DND-41 (cell line): ENCODE data around the gene SOX6.

Source experiments
- ATAC-seq: fragments of 200-7000 bp; cut with Tn5 transposase; 3 replicates; pipeline ENCODE4 v1.9.1; 2021; ENCODE audit warnings: low read depth; ENCODE audit not compliant: insufficient read depth
- DNase-seq: peaks from one replicate; pipeline ENCODE4 v3.0.0-alpha.2; 2020
- H2AFZ ChIP-seq: 2 replicates; pipeline ENCODE4 v1.6.0; 2012; ENCODE audit warnings: low read depth, low read length
- H3K27ac ChIP-seq: 2 replicates; pipeline ENCODE4 v1.5.1; 2012; ENCODE audit warnings: low read length, inconsistent platforms
- H3K27me3 ChIP-seq: fragments of 200-600 bp; sonication (generic); 2 replicates; pipeline ENCODE4 v1.6.0; 2012; ENCODE audit warnings: low read length, mild to moderate bottlenecking, inconsistent platforms; ENCODE audit not compliant: insufficient read depth, poor library complexity
- H3K36me3 ChIP-seq: 2 replicates; pipeline ENCODE4 v1.5.1; 2012; ENCODE audit warnings: low read length, inconsistent platforms; ENCODE audit not compliant: insufficient read depth
- H3K4me1 ChIP-seq: 2 replicates; pipeline ENCODE4 v1.5.1; 2012; ENCODE audit warnings: mild to moderate bottlenecking, low read length; ENCODE audit not compliant: insufficient read depth
- H3K4me2 ChIP-seq: 2 replicates; pipeline ENCODE4 v1.6.0; 2012; ENCODE audit warnings: mild to moderate bottlenecking, moderate library complexity, low read length, inconsistent platforms; ENCODE audit not compliant: insufficient read depth
- H3K4me3 ChIP-seq, 2 experiments: fragments of 200-600 bp in 1 of 2; shearing (Covaris generic) in 1 of 2; 2 replicates each; pipeline ENCODE4 v1.5.1; 2012 to 2016; ENCODE audit warnings: inconsistent platforms in 2 of 2, low read length in 2 of 2, mild to moderate bottlenecking in 2 of 2, low read depth in 1 of 2, moderate library complexity in 1 of 2
- H3K79me2 ChIP-seq: 2 replicates; pipeline ENCODE4 v1.6.0; 2012; ENCODE audit warnings: low read length, inconsistent platforms; ENCODE audit not compliant: insufficient read depth
- H3K9ac ChIP-seq: 2 replicates; pipeline ENCODE4 v1.6.0; 2012; ENCODE audit warnings: low read depth, mild to moderate bottlenecking, inconsistent platforms, low read length, moderate library complexity
- H3K9me3 ChIP-seq: 2 replicates; pipeline ENCODE4 v1.5.1; 2012; ENCODE audit warnings: low read length, moderate library complexity, mild to moderate bottlenecking, inconsistent platforms; ENCODE audit not compliant: insufficient read depth, severe bottlenecking
- H4K20me1 ChIP-seq: 2 replicates; pipeline ENCODE4 v1.6.0; 2012; ENCODE audit warnings: low read length; ENCODE audit not compliant: insufficient read depth
- CTCF ChIP-seq: IDR thresholded peaks from 2 replicates; pipeline ENCODE4 v1.5.1; 2012; ENCODE audit warnings: borderline replicate concordance, low read length, moderate library complexity, mild to moderate bottlenecking; ENCODE audit not compliant: poor library complexity, severe bottlenecking; ENCODE audit errors: extremely low read depth
- EZH2 ChIP-seq: IDR thresholded peaks from 3 replicates; pipeline ENCODE4 v1.6.1; 2012; ENCODE audit warnings: borderline replicate concordance, low read depth, mild to moderate bottlenecking, moderate library complexity, low read length, inconsistent platforms; ENCODE audit not compliant: severe bottlenecking

Gene SOX6

GRCh38 chr11:16372355-16372754 lies 16.0 kb upstream of the SOX6 start:
- Histone ChIP-seq H3K4me3 (no peak overlapping the region), H3K9ac (no peak overlapping the region)
- ATAC-seq = no peak

GRCh38 chr11:16367252-16367651 lies 10.9 kb upstream of the SOX6 start:
- H3K4me2 ChIP-seq = no peak overlapping the region
- H3K27me3 ChIP-seq = peaks cover 6% of the 10 kb centered on the region
- no peak for ATAC-seq
- H3K4me3 ChIP-seq = no peak overlapping the region
- no peaks in the 10 kb centered on the region for H3K4me1 ChIP-seq
- no peak overlapping the region for H2AFZ ChIP-seq
- H3K27ac ChIP-seq = no peak overlapping the region
- H3K9me3 ChIP-seq = no peaks in the 10 kb centered on the region
- no peaks in the 10 kb centered on the region for H3K79me2 ChIP-seq
- DNase-seq = no peak
- no peaks in the 10 kb centered on the region for H3K36me3 ChIP-seq
- no peaks in the 10 kb centered on the region for H4K20me1 ChIP-seq
- TF ChIP-seq CTCF (no peak), EZH2 (no peak)
- no peak overlapping the region for H3K9ac ChIP-seq

More at GRCh38 chr11:16372355-16372754, 16.0 kb upstream of the SOX6 start:
- DNase-seq = no peak
- no peak overlapping the region for H3K4me2 ChIP-seq
- no peaks in the 10 kb centered on the region for H3K9me3 ChIP-seq
- TF ChIP-seq EZH2 (no peak), CTCF (no peak)
- H3K36me3 ChIP-seq = no peaks in the 10 kb centered on the region
- H4K20me1 ChIP-seq = no peaks in the 10 kb centered on the region
- no peaks in the 10 kb centered on the region for H3K4me1 ChIP-seq
- H2AFZ ChIP-seq = no peak overlapping the region
- H3K27me3 ChIP-seq = no peaks in the 10 kb centered on the region
- no peak overlapping the region for H3K27ac ChIP-seq
- H3K79me2 ChIP-seq = no peaks in the 10 kb centered on the region

- no peak for DNase-seq
- Histone ChIP-seq H3K27me3 (peaks cover 6% of the 10 kb centered on the region), H3K4me3 (no peak overlapping the region), H3K79me2 (no peaks in the 10 kb centered on the region), H3K4me2 (no peak overlapping the region), H3K36me3 (no peaks in the 10 kb centered on the region), H4K20me1 (no peaks in the 10 kb centered on the region), H3K9me3 (no peaks in the 10 kb centered on the region), H3K27ac (no peak overlapping the region), H3K9ac (no peak overlapping the region), H3K4me1 (no peaks in the 10 kb centered on the region), H2AFZ (no peak overlapping the region)
- no peak for ATAC-seq
- no peak for TF ChIP-seq EZH2
- TF ChIP-seq CTCF = no peak
Measured at GRCh38 chr11:16365581-16366228, 9.4 kb upstream of the SOX6 start.

- H3K27ac ChIP-seq = no peak overlapping the region
- no peak overlapping the region for H3K9ac ChIP-seq
- H3K9me3 ChIP-seq = no peaks in the 10 kb centered on the region
- DNase-seq = no peak
- H3K27me3 ChIP-seq = peaks cover 6% of the 10 kb centered on the region
- no peak overlapping the region for H3K4me2 ChIP-seq
- no peak overlapping the region for H2AFZ ChIP-seq
- TF ChIP-seq EZH2 (no peak), CTCF (no peak)
- no peaks in the 10 kb centered on the region for H3K79me2 ChIP-seq
- no peaks in the 10 kb centered on the region for H3K4me1 ChIP-seq
- no peak for ATAC-seq
- H3K36me3 ChIP-seq = no peaks in the 10 kb centered on the region
- no peaks in the 10 kb centered on the region for H4K20me1 ChIP-seq
- no peak overlapping the region for H3K4me3 ChIP-seq
Measured at GRCh38 chr11:16364254-16364653, 7.9 kb upstream of the SOX6 start.
